B cell (primary cell): Measurements from ENCODE around the gene KLHL35. TPM values are rescaled to one million over a fixed set of nuclear protein-coding genes. Genes with fewer than 3 reads are reported as not detected.

ENCODE experiments used
- ATAC-seq: fragments of 200-7000 bp; cut with Tn5 transposase; one replicate; pipeline ENCODE4 v1.10.0; 2021; ENCODE audit warnings: low read depth, mild to moderate bottlenecking, moderate number of reproducible peaks, moderate library complexity
- CTCF ChIA-PET: fragments of 350-600 bp; sonication (Branson Sonifier 250); formaldehyde crosslinking; loops from one replicate; lab custom pipeline; 2021; ENCODE audit warnings: antibody characterized with exemption, inconsistent platforms; lab: Charles Lee
- POLR2A ChIA-PET: fragments of 350-600 bp; sonication (Branson Sonifier 250); formaldehyde crosslinking; loops from one replicate; lab custom pipeline; 2021; ENCODE audit warnings: antibody characterized with exemption; lab: Charles Lee
- DNase-seq: peaks from one replicate; pipeline ENCODE4 v3.0.0; 2013
- H2AFZ ChIP-seq: 2 replicates; pipeline ENCODE4 v1.6.1; 2012; ENCODE audit warnings: mild to moderate bottlenecking, low read depth, low read length; ENCODE audit not compliant: insufficient read depth, poor library complexity, severe bottlenecking
- H3K27ac ChIP-seq, 2 donors: 1 replicate in 1 of 2; 2 replicates in 1 of 2; pipeline ENCODE4 v1.5.1; 2012 to 2013; ENCODE audit warnings: low read length in 2 of 2, mild to moderate bottlenecking in 2 of 2, moderate library complexity in 1 of 2
- H3K27me3 ChIP-seq, 4 experiments: fragments of 200-600 bp in 1 of 4; sonication (generic) in 1 of 4; replicated peaks in 1 of 4; 1 replicate in 2 of 4; 2 replicates in 2 of 4; pipeline versions ENCODE4 v1.6.1 to v1.7.0; 2013 to 2016; ENCODE audit warnings: low read length in 3 of 4, mild to moderate bottlenecking in 2 of 4, mixed read lengths in 1 of 4, moderate library complexity in 1 of 4; ENCODE audit not compliant: insufficient read depth in 4 of 4, control insufficient read depth in 3 of 4; ENCODE audit errors: control extremely low read depth in 1 of 4
- H3K36me3 ChIP-seq, 2 experiments: replicated peaks in 1 of 2; 1 replicate in 1 of 2; 2 replicates in 1 of 2; pipeline versions ENCODE4 v1.6.1 to v1.7.1; 2013; ENCODE audit warnings: low read length in 1 of 2; ENCODE audit not compliant: insufficient read depth in 2 of 2, control insufficient read depth in 1 of 2; ENCODE audit errors: control extremely low read depth in 1 of 2, extremely low read depth in 1 of 2
- H3K4me1 ChIP-seq, 2 donors: fragments of 200-600 bp in 1 of 2; sonication (generic) in 1 of 2; 1 replicate in 1 of 2; 2 replicates in 1 of 2; pipeline versions ENCODE4 v1.5.1 to v1.6.1; 2013 to 2017; ENCODE audit warnings: low read length in 2 of 2; ENCODE audit not compliant: control insufficient read depth in 2 of 2, insufficient read depth in 2 of 2
- H3K4me2 ChIP-seq: replicated peaks from 2 replicates; pipeline ENCODE3; 2012; ENCODE audit warnings: mild to moderate bottlenecking, low read depth, low read length; ENCODE audit not compliant: poor library complexity, severe bottlenecking
- H3K4me3 ChIP-seq, 5 experiments: fragments of 200-600 bp in 1 of 5; sonication (generic) in 1 of 5; 1 replicate in 3 of 5; 2 replicates in 2 of 5; pipeline versions ENCODE4 v1.5.1 to v1.7.0; 2011 to 2016; ENCODE audit warnings: low read length in 4 of 5, mild to moderate bottlenecking in 4 of 5, low read depth in 2 of 5, control low read depth in 1 of 5, moderate library complexity in 1 of 5; ENCODE audit not compliant: insufficient read depth in 1 of 5; ENCODE audit errors: control extremely low read depth in 1 of 5, extremely low read depth in 1 of 5
- H3K79me2 ChIP-seq: fragments of 200-600 bp; sonication (generic); one replicate; pipeline ENCODE4 v1.6.0; 2016; ENCODE audit warnings: low read length; ENCODE audit not compliant: control insufficient read depth, insufficient read depth
- H3K9ac ChIP-seq: fragments of 200-600 bp; sonication (generic); 2 replicates; pipeline ENCODE4 v1.6.1; 2017; ENCODE audit warnings: mild to moderate bottlenecking, low read length, moderate library complexity
- H3K9me3 ChIP-seq, 3 donors: one replicate each; pipeline versions ENCODE4 v1.6.1 to v1.7.1; 2013; ENCODE audit warnings: low read length in 2 of 3; ENCODE audit not compliant: control insufficient read depth in 2 of 3, insufficient read depth in 1 of 3; ENCODE audit errors: control extremely low read depth in 1 of 3
- H4K20me1 ChIP-seq: 2 replicates; pipeline ENCODE4 v1.6.0; 2012; ENCODE audit warnings: mild to moderate bottlenecking, low read length; ENCODE audit not compliant: insufficient read depth, control insufficient read depth, poor library complexity, severe bottlenecking
- H3K27ac Mint-ChIP-seq: one replicate; pipeline ENCODE4 v1.8.0; 2021; ENCODE audit warnings: mixed read lengths
- H3K27me3 Mint-ChIP-seq: one replicate; pipeline ENCODE4 v1.8.0; 2021; ENCODE audit warnings: mixed read lengths
- H3K4me1 Mint-ChIP-seq: one replicate; pipeline ENCODE4 v1.8.0; 2021; ENCODE audit warnings: mixed read lengths
- H3K4me3 Mint-ChIP-seq: one replicate; pipeline ENCODE4 v1.8.0; 2021; ENCODE audit warnings: mixed read lengths
- H3K9me3 Mint-ChIP-seq: one replicate; pipeline ENCODE4 v1.8.0; 2022; ENCODE audit warnings: mixed read lengths; ENCODE audit not compliant: insufficient read depth
- EZH2 ChIP-seq: IDR thresholded peaks from 2 replicates; pipeline ENCODE4 v1.6.1; 2012; ENCODE audit warnings: borderline replicate concordance, low read depth, mild to moderate bottlenecking, moderate library complexity, low read length; ENCODE audit not compliant: insufficient read depth, poor library complexity, severe bottlenecking
- WGBS: methylation state at CpG from one replicate; pipeline ENCODE4 v1.1.5; 2013; ENCODE audit warnings: missing lambda C conversion rate; ENCODE audit not compliant: insufficient coverage; 5-methylcytosine and 5-hydroxymethylcytosine counted together
- intact Hi-C: fragments of 100-400 bp; cut with micrococcal nuclease; formaldehyde crosslinking; loops from one replicate; pipeline ENCODE4 v1.10.0; 2022
- polyA plus RNA-seq: library from polyadenylated mRNA; depleted of rRNA; stranded (reverse); fragments of >200 nt; gene quantifications from 2 replicates; pipeline ENCODE4 v1.2.3, GENCODE V29; 2012
- total RNA-seq, 2 donors: library from RNA; stranded (reverse); fragments of 120-200 nt in 1 of 2; gene quantifications; 1 replicate in 1 of 2; 2 replicates in 1 of 2; pipeline versions ENCODE4 v1.2.3 to v1.2.4, GENCODE V29; 2013 to 2022
- TF ChIP-seq, protein P1 (sequence below): fragments of 200-600 bp; IDR thresholded peaks from one replicate; pipeline ENCODE4 v1.8.0; 2022; ENCODE audit warnings: antibody characterized with exemption, mild to moderate bottlenecking

KLHL35 gene
- total and polyA plus RNA-seq, 2 donors (not counting 1 experiment from before 2014, with no cell fraction given), result 0.55 to 0.59 TPM

DNA sequence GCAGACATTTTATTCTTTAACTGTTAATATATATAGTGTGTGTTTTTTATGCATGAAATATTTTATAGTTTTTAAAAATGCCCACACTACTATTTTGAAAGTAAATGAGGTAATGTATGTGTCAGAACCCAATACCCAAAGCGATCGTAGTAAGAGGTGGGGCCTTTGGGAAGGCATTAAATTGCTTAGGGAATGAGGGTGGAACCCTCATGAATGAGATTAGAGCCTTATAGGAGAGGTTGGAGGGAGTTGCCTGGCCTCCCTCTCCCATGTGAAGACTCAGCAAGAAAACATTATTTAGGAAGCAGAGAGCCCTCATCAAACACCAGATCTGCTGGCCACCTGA is 11.1 kb downstream of the KLHL35 start:
- Mint-ChIP-seq H3K4me1 (no peaks in the 10 kb centered on the region), H3K4me3 (no peak overlapping the region), H3K27ac (no peak overlapping the region), H3K9me3 (no peaks in the 10 kb centered on the region), H3K27me3 (no peaks in the 10 kb centered on the region)
- Histone ChIP-seq H3K9me3 (no peaks in the 10 kb centered on the region), H3K4me3 (no peak overlapping the region), H3K9ac (no peak overlapping the region), H4K20me1 (peaks cover 17% of the 10 kb centered on the region), H3K4me2 (no peak overlapping the region), H2AFZ (no peak overlapping the region), H3K27ac (no peak overlapping the region), H3K79me2 (peaks cover 3% of the 10 kb centered on the region), H3K4me1 (no peaks in the 10 kb centered on the region), H3K36me3 (peaks cover 0 to 10% of the 10 kb centered on the region in 2 experiments), H3K27me3 (no peaks in the 10 kb centered on the region)
- ChIA-PET CTCF (interaction anchor here (1.8 kb wide), 1 partner anchor 110 kb away, joined by 3 read pairs; no protein-coding TSS in a partner anchor), POLR2A (no interaction called here)
- WGBS, result no CpG with 5 or more reads among the region's 2 CpGs
- TF ChIP-seq, protein P1, sequence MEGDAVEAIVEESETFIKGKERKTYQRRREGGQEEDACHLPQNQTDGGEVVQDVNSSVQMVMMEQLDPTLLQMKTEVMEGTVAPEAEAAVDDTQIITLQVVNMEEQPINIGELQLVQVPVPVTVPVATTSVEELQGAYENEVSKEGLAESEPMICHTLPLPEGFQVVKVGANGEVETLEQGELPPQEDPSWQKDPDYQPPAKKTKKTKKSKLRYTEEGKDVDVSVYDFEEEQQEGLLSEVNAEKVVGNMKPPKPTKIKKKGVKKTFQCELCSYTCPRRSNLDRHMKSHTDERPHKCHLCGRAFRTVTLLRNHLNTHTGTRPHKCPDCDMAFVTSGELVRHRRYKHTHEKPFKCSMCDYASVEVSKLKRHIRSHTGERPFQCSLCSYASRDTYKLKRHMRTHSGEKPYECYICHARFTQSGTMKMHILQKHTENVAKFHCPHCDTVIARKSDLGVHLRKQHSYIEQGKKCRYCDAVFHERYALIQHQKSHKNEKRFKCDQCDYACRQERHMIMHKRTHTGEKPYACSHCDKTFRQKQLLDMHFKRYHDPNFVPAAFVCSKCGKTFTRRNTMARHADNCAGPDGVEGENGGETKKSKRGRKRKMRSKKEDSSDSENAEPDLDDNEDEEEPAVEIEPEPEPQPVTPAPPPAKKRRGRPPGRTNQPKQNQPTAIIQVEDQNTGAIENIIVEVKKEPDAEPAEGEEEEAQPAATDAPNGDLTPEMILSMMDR, result no peak
- TF ChIP-seq EZH2, result no peak
- ATAC-seq (no peak), DNase-seq (no peak)
- intact Hi-C loops, result no loop called here

- Histone ChIP-seq H3K4me3 (no peak overlapping the region), H3K4me2 (no peak overlapping the region), H3K27me3 (no peaks in the 10 kb centered on the region), H3K9ac (no peak overlapping the region), H3K4me1 (no peaks in the 10 kb centered on the region), H2AFZ (no peak overlapping the region), H3K79me2 (peaks cover 3% of the 10 kb centered on the region), H4K20me1 (peaks cover 17% of the 10 kb centered on the region), H3K36me3 (peaks cover 0 to 11% of the 10 kb centered on the region in 2 experiments), H3K9me3 (no peaks in the 10 kb centered on the region), H3K27ac (no peak overlapping the region)
- H3K9me3 Mint-ChIP-seq, result no peaks in the 10 kb centered on the region
- ChIA-PET POLR2A (no interaction called here), CTCF (no interaction called here)
- H3K4me3 Mint-ChIP-seq, result no peak overlapping the region
- TF ChIP-seq EZH2, result no peak
- TF ChIP-seq, protein P1, result no peak
- WGBS, result 96% methylated on average over 8 of the region's 11 CpGs
- no peak for ATAC-seq
- H3K4me1 Mint-ChIP-seq, result no peaks in the 10 kb centered on the region
- DNase-seq, result no peak
- H3K27ac Mint-ChIP-seq, result no peak overlapping the region
- intact Hi-C loops, result no loop called here
- H3K27me3 Mint-ChIP-seq, result no peaks in the 10 kb centered on the region
Observed at GRCh38 chr11:75421035-75421602, 11.9 kb downstream of the KLHL35 start.
